NCI-H146 treated with DMSO at 0.1 percent for 48 hours (cell line): Measurements from ENCODE around the gene EML5.
"Not testable (repeated sequence)": the region's sequence is repeated elsewhere in the genome, so short reads cannot be mapped to it uniquely, and the experiment has no call there.

Source experiments
- DNase-seq: peaks from one replicate; lab custom pipeline; 2025; ENCODE audit not compliant: unreplicated experiment; lab: John Stamatoyannopoulos, UW

EML5 gene

GRCh38 chr14:88792473-88793258, at the start of gene EML5:
EML5 (minus strand) TSS chr14:88792953; CDS start chr14:88792503, 450 bp downstream.
- peak; percentile 66 for DNase-seq

- no peak for DNase-seq
Observed at GRCh38 chr14:88842414-88842813, 49.7 kb upstream of the EML5 start.

GRCh38 chr14:88841741-88842140, 49.0 kb upstream of the EML5 start:
- DNase-seq = no peak

GRCh38 chr14:88840926-88841325, 48.2 kb upstream of the EML5 start:
- no peak for DNase-seq

- peak; percentile 71 for DNase-seq
Observed at GRCh38 chr14:88838015-88838414, 45.3 kb upstream of the EML5 start.

GRCh38 chr14:88837495-88837894, 44.7 kb upstream of the EML5 start:
- no peak for DNase-seq

- DNase-seq = no peak
Observed at GRCh38 chr14:88835661-88836060, 42.9 kb upstream of the EML5 start.

GRCh38 chr14:88834883-88835431, 42.2 kb upstream of the EML5 start:
- no peak for DNase-seq

- DNase-seq = no peak
Observed at GRCh38 chr14:88831284-88831683, 38.5 kb upstream of the EML5 start.

GRCh38 chr14:88829685-88830302, 37.0 kb upstream of the EML5 start:
- DNase-seq = no peak

- DNase-seq = no peak
Observed at GRCh38 chr14:88829188-88829587, 36.4 kb upstream of the EML5 start.

- DNase-seq = peak; percentile 30
Observed at GRCh38 chr14:88825503-88825902, 32.8 kb upstream of the EML5 start.

GRCh38 chr14:88825078-88825458, 32.3 kb upstream of the EML5 start:
- no peak for DNase-seq

GRCh38 chr14:88824314-88825077, 31.7 kb upstream of the EML5 start, which contains the start of gene TTC8:
TTC8 (plus strand) TSS chr14:88824651; CDS start chr14:88824708, 57 bp downstream.
- peak; percentile 77 for DNase-seq

- DNase-seq = no peak
Observed at GRCh38 chr14:88823968-88824313, 31.2 kb upstream of the EML5 start.

- no peak for DNase-seq
Observed at GRCh38 chr14:88821888-88822287, 29.1 kb upstream of the EML5 start.

- DNase-seq = no peak
Observed at GRCh38 chr14:88821378-88821777, 28.6 kb upstream of the EML5 start.

GRCh38 chr14:88819674-88820073, 26.9 kb upstream of the EML5 start:
- not testable (repeated sequence) for DNase-seq

GRCh38 chr14:88818018-88818417, 25.3 kb upstream of the EML5 start:
- DNase-seq = no peak

- DNase-seq = no peak
Observed at GRCh38 chr14:88815980-88816379, 23.2 kb upstream of the EML5 start.

GRCh38 chr14:88808359-88808758, 15.6 kb upstream of the EML5 start:
- no peak for DNase-seq

GRCh38 chr14:88804477-88804876, 11.7 kb upstream of the EML5 start:
- no peak for DNase-seq
